Neural progenitor cell (in vitro differentiated cells): ENCODE results near the gene PM20D1. TPM values are rescaled to one million over a fixed set of nuclear protein-coding genes. Genes with fewer than 3 reads are reported as not detected.
"Not testable (repeated sequence)": the region's sequence is repeated elsewhere in the genome, so short reads cannot be mapped to it uniquely, and the experiment has no call there.

Experiments used
- DNase-seq: peaks from one replicate; pipeline ENCODE4 v3.0.0-alpha.2; 2016; ENCODE audit warnings: low spot score
- H2AFZ ChIP-seq: fragments of 200-600 bp; sonication (generic); replicated peaks from 2 replicates; pipeline ENCODE4 v1.6.1; 2016; ENCODE audit warnings: antibody characterized with exemption
- H3F3A ChIP-seq: fragments of 200-600 bp; sonication (generic); 2 replicates; pipeline ENCODE4 v1.6.1; 2016; ENCODE audit warnings: antibody characterized with exemption, low read depth
- H3K27ac ChIP-seq: fragments of 200-600 bp; sonication (generic); 2 replicates; pipeline ENCODE4 v1.5.1; 2016; ENCODE audit warnings: mild to moderate bottlenecking
- H3K27me3 ChIP-seq: fragments of 200-600 bp; sonication (generic); 2 replicates; pipeline ENCODE4 v1.6.1; 2016; ENCODE audit warnings: mild to moderate bottlenecking, moderate library complexity
- H3K36me3 ChIP-seq: fragments of 200-600 bp; sonication (generic); 2 replicates; pipeline ENCODE4 v1.5.1; 2016
- H3K4me1 ChIP-seq: fragments of 200-600 bp; sonication (generic); 2 replicates; pipeline ENCODE4 v1.6.1; 2016; ENCODE audit warnings: mixed run types
- H3K4me2 ChIP-seq: fragments of 200-600 bp; sonication (generic); 2 replicates; pipeline ENCODE4 v1.6.1; 2016
- H3K4me3 ChIP-seq: fragments of 200-600 bp; sonication (generic); 2 replicates; pipeline ENCODE4 v1.5.1; 2016
- H3K79me2 ChIP-seq: fragments of 200-600 bp; sonication (generic); 2 replicates; pipeline ENCODE4 v1.6.1; 2016; ENCODE audit warnings: low read depth
- H3K9ac ChIP-seq: fragments of 200-600 bp; sonication (generic); 2 replicates; pipeline ENCODE4 v1.6.1; 2016
- H3K9me3 ChIP-seq: fragments of 200-600 bp; sonication (generic); 2 replicates; pipeline ENCODE4 v1.5.1; 2016; ENCODE audit warnings: low read depth
- H4K20me1 ChIP-seq: fragments of 200-600 bp; sonication (generic); 2 replicates; pipeline ENCODE4 v1.6.1; 2016; ENCODE audit warnings: low read depth
- H3K27ac Mint-ChIP-seq: 3 replicates; pipeline ENCODE4 v1.8.0; 2021; ENCODE audit warnings: mixed read lengths
- H3K27me3 Mint-ChIP-seq: 2 replicates; pipeline ENCODE4 v1.8.0; 2022; ENCODE audit warnings: low read depth, mild to moderate bottlenecking, inconsistent platforms, moderate library complexity, mixed read lengths; ENCODE audit not compliant: insufficient read depth
- H3K36me3 Mint-ChIP-seq: 3 replicates; pipeline ENCODE4 v1.8.0; 2021; ENCODE audit warnings: mixed read lengths
- H3K4me1 Mint-ChIP-seq: 3 replicates; pipeline ENCODE4 v1.8.0; 2021; ENCODE audit warnings: mixed read lengths
- H3K4me3 Mint-ChIP-seq: 3 replicates; pipeline ENCODE4 v1.8.0; 2021; ENCODE audit warnings: mild to moderate bottlenecking, moderate library complexity, mixed read lengths
- H3K9me3 Mint-ChIP-seq: 3 replicates; pipeline ENCODE4 v1.8.0; 2020; ENCODE audit warnings: mixed read lengths
- CTCF ChIP-seq: fragments of 200-600 bp; sonication (generic); IDR thresholded peaks from 2 replicates; pipeline ENCODE4 v1.5.1; 2017; ENCODE audit warnings: antibody characterized with exemption, mild to moderate bottlenecking
- EZH2 ChIP-seq: fragments of 200-600 bp; sonication (generic); IDR thresholded peaks from 2 replicates; pipeline ENCODE4 v1.6.1; 2017; ENCODE audit warnings: antibody characterized with exemption, mild to moderate bottlenecking, moderate library complexity
- EZH2phosphoT487 ChIP-seq: fragments of 200-600 bp; sonication (generic); IDR thresholded peaks from 2 replicates; pipeline ENCODE4 v1.6.1; 2017; ENCODE audit warnings: antibody characterized with exemption
- total RNA-seq: library from RNA; depleted of rRNA; stranded (reverse); fragments of >200 nt; gene quantifications from 2 replicates; pipeline ENCODE4 v1.2.3, GENCODE V29; 2015; ENCODE audit warnings: low replicate concordance

Gene PM20D1
- total RNA-seq: not detected in 2 replicates

GRCh38 chr1:205849619-205850355 lies at the start of gene PM20D1:
Gene PM20D1 (minus strand): TSS chr1:205850132. CDS start chr1:205850072, 60 bp downstream.
- peaks cover 3% of the 10 kb centered on the region for H3K36me3 Mint-ChIP-seq
- Histone ChIP-seq H3K9me3 (no peaks in the 10 kb centered on the region), H3K27me3 (no peaks in the 10 kb centered on the region), H3K9ac (no peak within 1 kb of the TSS), H2AFZ (no peak within 1 kb of the TSS), H4K20me1 (no peaks in the 10 kb centered on the region), H3K4me1 (no peaks in the 10 kb centered on the region), H3F3A (no peaks in the 10 kb centered on the region), H3K4me2 (no peak within 1 kb of the TSS), H3K36me3 (peaks cover 8% of the 10 kb centered on the region), H3K4me3 (no peak within 1 kb of the TSS), H3K79me2 (no peaks in the 10 kb centered on the region), H3K27ac (no peak within 1 kb of the TSS)
- no peak for DNase-seq
- no peaks in the 10 kb centered on the region for H3K4me1 Mint-ChIP-seq
- H3K27me3 Mint-ChIP-seq: no peaks in the 10 kb centered on the region
- H3K4me3 Mint-ChIP-seq: no peak within 1 kb of the TSS
- TF ChIP-seq EZH2: no peak
- TF ChIP-seq EZH2phosphoT487: no peak
- no peak for TF ChIP-seq CTCF
- H3K9me3 Mint-ChIP-seq: peaks cover 15% of the 10 kb centered on the region
- H3K27ac Mint-ChIP-seq: no peak within 1 kb of the TSS

- Mint-ChIP-seq H3K36me3 (peaks cover 38% of the 10 kb centered on the region), H3K27ac (no peak overlapping the region), H3K4me3 (no peak overlapping the region), H3K4me1 (peaks cover 10% of the 10 kb centered on the region), H3K27me3 (no peaks in the 10 kb centered on the region), H3K9me3 (peaks cover 37% of the 10 kb centered on the region)
- no peaks in the 10 kb centered on the region for H3K9me3 ChIP-seq
- no peaks in the 10 kb centered on the region for H3F3A ChIP-seq
- TF ChIP-seq EZH2phosphoT487 (no peak), EZH2 (no peak), CTCF (no peak)
- H3K27ac ChIP-seq: no peak overlapping the region
- H3K4me1 ChIP-seq: no peaks in the 10 kb centered on the region
- no peaks in the 10 kb centered on the region for H4K20me1 ChIP-seq
- no peak overlapping the region for H3K4me2 ChIP-seq
- no peak overlapping the region for H3K9ac ChIP-seq
- H3K4me3 ChIP-seq: no peak overlapping the region
- H3K36me3 ChIP-seq: peaks cover 4% of the 10 kb centered on the region
- H2AFZ ChIP-seq: no peak overlapping the region
- no peak for DNase-seq
- H3K27me3 ChIP-seq: no peaks in the 10 kb centered on the region
- H3K79me2 ChIP-seq: no peaks in the 10 kb centered on the region
Measured at GRCh38 chr1:205896351-205896750, 46.4 kb upstream of the PM20D1 start.

GRCh38 chr1:205894119-205894518 lies 44.2 kb upstream of the PM20D1 start:
- not testable (repeated sequence) for DNase-seq, H3F3A ChIP-seq, H3K27ac Mint-ChIP-seq, H3K4me3 Mint-ChIP-seq, H3K79me2 ChIP-seq, H3K36me3 ChIP-seq, H3K4me3 ChIP-seq, H3K4me1 ChIP-seq, H3K4me2 ChIP-seq, H2AFZ ChIP-seq, H3K9me3 ChIP-seq, H4K20me1 ChIP-seq, H3K27ac ChIP-seq, H3K27me3 ChIP-seq, H3K27me3 Mint-ChIP-seq, H3K9ac ChIP-seq
- Mint-ChIP-seq H3K4me1 (peaks cover 10% of the 10 kb centered on the region), H3K36me3 (peaks cover 37% of the 10 kb centered on the region), H3K9me3 (peaks cover 33% of the 10 kb centered on the region)

GRCh38 chr1:205892175-205892574 lies 42.2 kb upstream of the PM20D1 start:
- not testable (repeated sequence) for DNase-seq, H3K4me3 Mint-ChIP-seq, H3K36me3 ChIP-seq, H3K27ac ChIP-seq, H3K4me3 ChIP-seq, H3F3A ChIP-seq, H3K4me1 ChIP-seq, H3K27me3 Mint-ChIP-seq, H3K4me2 ChIP-seq, H3K9me3 ChIP-seq, H3K27me3 ChIP-seq, H4K20me1 ChIP-seq, H3K79me2 ChIP-seq, H2AFZ ChIP-seq, H3K9ac ChIP-seq, H3K27ac Mint-ChIP-seq
- Mint-ChIP-seq H3K4me1 (peaks cover 10% of the 10 kb centered on the region), H3K36me3 (peaks cover 28% of the 10 kb centered on the region), H3K9me3 (peaks cover 16% of the 10 kb centered on the region)

GRCh38 chr1:205891481-205891880 lies 41.5 kb upstream of the PM20D1 start:
- H3K4me3 Mint-ChIP-seq, H3K4me2 ChIP-seq, H3K79me2 ChIP-seq, H3K4me1 ChIP-seq, DNase-seq, H4K20me1 ChIP-seq, H3K4me3 ChIP-seq, H3K27me3 ChIP-seq, H3K9ac ChIP-seq, H3K27ac Mint-ChIP-seq, H3K9me3 ChIP-seq, H2AFZ ChIP-seq, H3K27me3 Mint-ChIP-seq, H3F3A ChIP-seq, H3K27ac ChIP-seq, H3K36me3 ChIP-seq: not testable (repeated sequence)
- Mint-ChIP-seq H3K4me1 (peaks cover 10% of the 10 kb centered on the region), H3K9me3 (peaks cover 12% of the 10 kb centered on the region), H3K36me3 (peaks cover 23% of the 10 kb centered on the region)

- H3K79me2 ChIP-seq, H4K20me1 ChIP-seq, H3K4me3 Mint-ChIP-seq, H3K36me3 ChIP-seq, H3F3A ChIP-seq, H3K9ac ChIP-seq, H3K9me3 ChIP-seq, DNase-seq, H3K9me3 Mint-ChIP-seq, H3K4me1 ChIP-seq, H3K27ac ChIP-seq, H3K4me3 ChIP-seq, H3K27me3 ChIP-seq, H3K27me3 Mint-ChIP-seq, H2AFZ ChIP-seq, H3K27ac Mint-ChIP-seq, H3K4me2 ChIP-seq: not testable (repeated sequence)
- Mint-ChIP-seq H3K36me3 (peaks cover 18% of the 10 kb centered on the region), H3K4me1 (peaks cover 10% of the 10 kb centered on the region)
Measured at GRCh38 chr1:205890631-205891030, 40.7 kb upstream of the PM20D1 start.
